Measurements from ENCODE around the gene AP2B1.

- no peak for TF ChIP-seq POLR2A (IDR thresholded peaks at IDR 0.05)
- TF ChIP-seq CTCF (IDR thresholded peaks at IDR 0.05), result no peak
Measured at GRCh38 chr17:35709874-35710273, 122.8 kb downstream of the AP2B1 start.

All from transverse colon (tissue), 3 donors.